IMR-90 (cell line): ENCODE results near the gene RABEP2.

Experiments used
- CHD1 ChIP-seq: IDR thresholded peaks from 2 replicates; pipeline ENCODE4 v1.6.1; 2012; ENCODE audit warnings: low read depth, low read length, improper control_type of control experiment
- CTCF ChIP-seq: conservative IDR thresholded peaks from 2 replicates; pipeline ENCODE4 v1.5.1; 2012; ENCODE audit warnings: mild to moderate bottlenecking, low read depth, low read length, improper control_type of control experiment
- FOS ChIP-seq: fragments of 150-350 bp; IDR thresholded peaks from 2 replicates; pipeline ENCODE4 v1.6.1; 2016; ENCODE audit warnings: low read depth, low read length
- MAFK ChIP-seq: IDR thresholded peaks from 2 replicates; pipeline ENCODE4 v1.6.1; 2012; ENCODE audit warnings: low read depth, low read length, improper control_type of control experiment
- MXI1 ChIP-seq: IDR thresholded peaks from 2 replicates; pipeline ENCODE4 v1.6.1; 2012; ENCODE audit warnings: low read depth, mild to moderate bottlenecking, low read length, moderate library complexity, borderline replicate concordance
- POLR2A ChIP-seq: IDR thresholded peaks from 2 replicates; pipeline ENCODE4 v1.6.1; 2012; ENCODE audit warnings: mild to moderate bottlenecking, low read depth, low read length
- RAD21 ChIP-seq: IDR thresholded peaks from 2 replicates; pipeline ENCODE4 v1.6.1; 2012; ENCODE audit warnings: low read length, improper control_type of control experiment
- RCOR1 ChIP-seq: IDR thresholded peaks from 2 replicates; pipeline ENCODE4 v1.6.1; 2012; ENCODE audit warnings: mild to moderate bottlenecking, low read length, improper control_type of control experiment; ENCODE audit not compliant: insufficient replicate concordance
- SMC3 ChIP-seq: fragments of 150-350 bp; IDR thresholded peaks from 2 replicates; pipeline ENCODE4 v1.6.1; 2016; ENCODE audit warnings: low read depth, mild to moderate bottlenecking, antibody characterized with exemption, low read length, moderate library complexity
- USF2 ChIP-seq: fragments of 150-350 bp; IDR thresholded peaks from 2 replicates; pipeline ENCODE4 v1.6.1; 2017; ENCODE audit warnings: mild to moderate bottlenecking, antibody characterized with exemption, low read length, low read depth

- TF ChIP-seq SMC3 (no peak), RCOR1 (no peak), MAFK (no peak), CTCF (no peak), CHD1 (no peak), FOS (no peak), POLR2A (no peak), USF2 (no peak), MXI1 (no peak), RAD21 (no peak)
Observed at GRCh38 chr16:28858421-28858820, 66.6 kb downstream of the RABEP2 start.
